Measurements from ENCODE around the gene ASMTL. TPM values are rescaled to one million over a fixed set of nuclear protein-coding genes. Genes with fewer than 3 reads are reported as not detected.

ASMTL gene
- total RNA-seq, 2 donors from 2014 or later: 46.7 to 80.9 TPM

GRCh38 chrX:1434871-1435240, 17.9 kb downstream of the ASMTL start:
- Histone ChIP-seq H3K36me3 (ENCODE audit: control insufficient read depth, insufficient read depth, low read length) (peaks cover 41% of the 10 kb centered on the region), H3K27ac (ENCODE audit: low read depth, low read length) (no peak overlapping the region), H3K4me3 (ENCODE audit: low read length) (no peak overlapping the region), H3K9me3 (ENCODE audit: control insufficient read depth, low read length) (no peaks in the 10 kb centered on the region), H3K9ac (ENCODE audit: extremely low read depth, low read length, poor library complexity, severe bottlenecking) (no peak overlapping the region), H3K27me3 (ENCODE audit: control insufficient read depth, insufficient read depth, low read length, poor library complexity, severe bottlenecking) (no peaks in the 10 kb centered on the region), H3K4me1 (ENCODE audit: control insufficient read depth, insufficient read depth, low read length) (no peaks in the 10 kb centered on the region)
- no peak for DNase-seq
- no peak for TF ChIP-seq CTCF (conservative IDR thresholded peaks at IDR 0.05)
- H3K4me3 Mint-ChIP-seq: no peak overlapping the region
- no peaks in the 10 kb centered on the region for H3K27me3 Mint-ChIP-seq (ENCODE audit: insufficient read depth)
- H3K36me3 Mint-ChIP-seq (ENCODE audit: low read depth): peaks cover 58% of the 10 kb centered on the region
- 96% methylated on average over 15 to 22 of the region's 22 CpGs for WGBS, 2 experiments (ENCODE audit: insufficient coverage in 1 of 2, insufficient read length in 1 of 2)
- H3K4me1 Mint-ChIP-seq: no peaks in the 10 kb centered on the region
- no peaks in the 10 kb centered on the region for H3K9me3 Mint-ChIP-seq
- H3K27ac Mint-ChIP-seq: no peak overlapping the region

GRCh38 chrX:1433646-1434357, 18.9 kb downstream of the ASMTL start:
- no peaks in the 10 kb centered on the region for H3K9me3 Mint-ChIP-seq
- WGBS, 2 experiments (ENCODE audit: insufficient coverage in 1 of 2, insufficient read length in 1 of 2): 97 to 98% methylated on average over 17 to 19 of the region's 19 CpGs

GRCh38 chrX:1430451-1430850, 22.3 kb downstream of the ASMTL start:
- H3K27me3 Mint-ChIP-seq (ENCODE audit: insufficient read depth): no peaks in the 10 kb centered on the region
- no peak overlapping the region for H3K27ac Mint-ChIP-seq
- H3K4me1 Mint-ChIP-seq: no peaks in the 10 kb centered on the region
- no peaks in the 10 kb centered on the region for H3K9me3 Mint-ChIP-seq
- 96% methylated on average over 5 to 9 of the region's 10 CpGs for WGBS, 2 experiments (ENCODE audit: insufficient coverage in 1 of 2, insufficient read length in 1 of 2)
- Histone ChIP-seq H3K27ac (ENCODE audit: low read depth, low read length) (no peak overlapping the region), H3K9ac (ENCODE audit: extremely low read depth, low read length, poor library complexity, severe bottlenecking) (no peak overlapping the region), H3K27me3 (ENCODE audit: control insufficient read depth, insufficient read depth, low read length, poor library complexity, severe bottlenecking) (no peaks in the 10 kb centered on the region), H3K36me3 (ENCODE audit: control insufficient read depth, insufficient read depth, low read length) (peaks cover 26% of the 10 kb centered on the region), H3K4me3 (ENCODE audit: low read length) (no peak overlapping the region), H3K4me1 (ENCODE audit: control insufficient read depth, insufficient read depth, low read length) (no peaks in the 10 kb centered on the region), H3K9me3 (ENCODE audit: control insufficient read depth, low read length) (no peaks in the 10 kb centered on the region)
- no peak for TF ChIP-seq CTCF (conservative IDR thresholded peaks at IDR 0.05)
- H3K36me3 Mint-ChIP-seq (ENCODE audit: low read depth): peaks cover 44% of the 10 kb centered on the region
- no peak for DNase-seq
- no peak overlapping the region for H3K4me3 Mint-ChIP-seq

More at GRCh38 chrX:1433646-1434357, 18.9 kb downstream of the ASMTL start:
- Mint-ChIP-seq H3K4me3 (no peak overlapping the region), H3K36me3 (ENCODE audit: low read depth) (peaks cover 49% of the 10 kb centered on the region), H3K4me1 (no peaks in the 10 kb centered on the region), H3K27ac (no peak overlapping the region), H3K27me3 (ENCODE audit: insufficient read depth) (no peaks in the 10 kb centered on the region)
- TF ChIP-seq CTCF (conservative IDR thresholded peaks at IDR 0.05): no peak
- no peaks in the 10 kb centered on the region for H3K9me3 ChIP-seq (ENCODE audit: control insufficient read depth, low read length)
- H3K9ac ChIP-seq (ENCODE audit: extremely low read depth, low read length, poor library complexity, severe bottlenecking): no peak overlapping the region
- DNase-seq: peak; percentile 47
- H3K4me3 ChIP-seq (ENCODE audit: low read length): no peak overlapping the region
- H3K36me3 ChIP-seq (ENCODE audit: control insufficient read depth, insufficient read depth, low read length): peaks cover 34% of the 10 kb centered on the region
- no peaks in the 10 kb centered on the region for H3K4me1 ChIP-seq (ENCODE audit: control insufficient read depth, insufficient read depth, low read length)
- no peaks in the 10 kb centered on the region for H3K27me3 ChIP-seq (ENCODE audit: control insufficient read depth, insufficient read depth, low read length, poor library complexity, severe bottlenecking)
- no peak overlapping the region for H3K27ac ChIP-seq (ENCODE audit: low read depth, low read length)
